SKM-1 treated with dmso at 0.1 percent for 144 hours (cell line): ENCODE results near the gene TRAM2.
A peak's percentile ranks its signal among the peaks of the same experiment; 100 is the strongest.

Experiments
- DNase-seq: peaks from one replicate; lab custom pipeline; 2025; ENCODE audit not compliant: unreplicated experiment; lab: John Stamatoyannopoulos, UW

TRAM2 gene

DNA sequence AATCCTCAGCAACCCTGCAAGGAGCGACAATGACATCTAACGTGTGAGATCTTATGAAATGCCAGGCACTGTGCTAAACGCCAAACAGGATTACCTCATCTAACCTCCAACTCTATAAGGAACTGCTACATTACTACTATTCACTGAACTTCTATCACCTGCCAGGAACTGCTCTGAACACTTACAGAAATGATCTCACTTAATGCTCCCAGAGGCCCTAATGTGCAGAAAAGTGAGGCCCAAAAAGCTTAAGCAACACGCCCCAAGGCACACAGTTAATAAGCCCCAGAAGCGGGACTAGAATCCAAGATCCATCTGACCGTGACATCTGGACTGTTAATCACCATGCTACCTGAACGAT lies 28.5 kb downstream of the TRAM2 start:
- DNase-seq = peak; percentile 70

DNA sequence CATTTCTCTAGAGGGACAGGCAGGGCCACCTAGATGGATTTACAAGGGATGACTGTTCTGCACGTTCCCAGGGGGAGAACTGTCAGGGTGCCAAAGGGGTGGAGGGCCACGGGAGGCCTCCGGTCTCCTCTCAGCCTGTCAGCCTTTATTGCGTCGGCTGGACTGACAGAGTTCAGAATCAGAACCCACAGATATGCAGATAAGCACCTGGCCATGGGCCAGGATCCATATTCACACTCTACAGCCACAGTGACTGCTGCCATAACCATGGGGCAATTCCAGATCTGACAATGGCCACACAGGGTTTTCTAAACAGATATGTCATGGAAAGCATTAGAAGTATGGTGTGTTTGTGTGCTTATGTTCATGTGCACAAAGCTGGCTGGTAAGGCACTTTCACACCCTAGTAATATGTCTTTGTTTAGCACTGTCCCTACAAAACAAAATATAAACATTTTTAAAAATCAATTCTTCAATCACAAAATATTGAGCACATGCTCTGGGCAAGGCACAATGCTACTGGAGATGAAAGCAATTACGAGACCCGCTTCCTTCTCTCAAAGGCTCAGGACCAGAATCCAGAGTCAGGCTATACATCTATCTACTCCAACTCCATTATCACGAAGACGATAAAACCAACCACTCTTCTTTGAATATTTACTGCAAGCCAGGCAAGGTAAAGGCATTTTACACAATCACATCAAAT lies 29.1 kb downstream of the TRAM2 start:
- no peak for DNase-seq

DNA sequence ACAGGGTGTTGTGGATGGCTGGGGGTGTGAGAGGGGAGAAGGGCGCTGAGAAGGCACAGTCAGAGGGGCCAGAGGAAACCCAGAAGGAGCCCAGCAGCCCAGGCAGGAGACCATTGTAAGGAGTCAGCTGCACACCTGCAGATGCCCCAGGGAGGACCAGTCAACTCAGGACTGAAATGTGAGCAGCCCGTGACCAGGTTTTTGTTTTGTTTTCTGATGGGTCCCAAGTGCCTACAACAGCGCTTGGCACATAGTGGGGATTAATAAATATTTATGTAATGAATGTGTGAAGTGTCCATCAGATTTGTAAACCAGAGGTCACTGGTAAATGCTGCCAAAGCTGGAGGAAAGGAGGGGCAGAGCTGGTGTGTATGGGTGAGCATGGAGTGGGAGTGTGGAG lies 30.2 kb downstream of the TRAM2 start:
- no peak for DNase-seq

DNA sequence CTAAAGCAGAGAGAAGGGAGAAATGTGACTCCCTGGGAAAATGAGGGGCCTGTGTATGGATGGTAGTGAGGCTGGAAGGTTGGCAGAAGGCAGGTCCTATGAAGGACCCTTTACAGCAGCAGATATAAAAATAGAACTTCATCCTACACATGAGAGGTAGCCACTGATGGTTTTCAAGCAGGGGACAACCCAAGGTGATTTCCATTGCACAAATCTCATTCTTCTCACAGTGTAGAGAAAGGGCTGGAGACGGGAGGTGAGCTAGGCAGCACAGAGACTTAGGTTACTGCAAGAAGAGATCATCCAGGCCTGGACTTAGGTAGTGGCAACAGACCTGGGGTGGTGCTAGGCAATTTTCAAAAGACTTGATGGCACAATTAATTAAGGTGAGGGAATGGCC lies 30.7 kb downstream of the TRAM2 start:
- DNase-seq = no peak

DNA sequence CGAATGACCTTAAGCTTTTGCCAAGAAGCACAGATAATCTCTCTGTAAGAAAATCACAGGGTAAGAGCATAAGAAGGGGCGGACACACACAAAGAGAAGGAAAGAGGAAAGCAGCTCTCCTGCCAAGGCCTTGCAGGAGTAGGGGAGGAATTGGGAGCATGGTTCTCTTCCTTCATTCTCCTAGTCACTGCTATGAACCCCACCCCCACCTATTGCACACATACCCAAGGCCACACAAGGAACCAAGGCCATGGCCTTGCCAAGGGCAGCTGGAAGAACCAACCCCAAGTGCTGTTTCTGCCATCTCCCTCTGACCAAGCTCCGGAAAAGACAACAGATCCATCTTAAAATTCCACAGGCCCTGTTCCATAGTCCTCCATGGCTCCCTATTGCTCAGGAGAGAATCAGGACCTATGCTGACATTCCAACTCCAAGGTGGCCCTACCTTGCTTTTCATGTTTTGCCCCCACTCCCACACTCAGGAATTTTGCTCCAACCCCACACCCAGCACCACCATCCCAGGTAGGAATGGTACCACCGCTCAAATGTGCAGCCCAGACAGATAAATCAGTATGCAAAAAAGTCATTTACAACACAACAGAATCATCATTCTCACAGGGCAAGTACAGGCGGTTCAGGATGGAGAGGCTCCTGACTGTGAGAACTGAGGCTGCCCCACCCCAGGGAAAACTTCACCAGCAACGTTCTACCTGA lies 31.3 kb downstream of the TRAM2 start:
- no peak for DNase-seq

DNA sequence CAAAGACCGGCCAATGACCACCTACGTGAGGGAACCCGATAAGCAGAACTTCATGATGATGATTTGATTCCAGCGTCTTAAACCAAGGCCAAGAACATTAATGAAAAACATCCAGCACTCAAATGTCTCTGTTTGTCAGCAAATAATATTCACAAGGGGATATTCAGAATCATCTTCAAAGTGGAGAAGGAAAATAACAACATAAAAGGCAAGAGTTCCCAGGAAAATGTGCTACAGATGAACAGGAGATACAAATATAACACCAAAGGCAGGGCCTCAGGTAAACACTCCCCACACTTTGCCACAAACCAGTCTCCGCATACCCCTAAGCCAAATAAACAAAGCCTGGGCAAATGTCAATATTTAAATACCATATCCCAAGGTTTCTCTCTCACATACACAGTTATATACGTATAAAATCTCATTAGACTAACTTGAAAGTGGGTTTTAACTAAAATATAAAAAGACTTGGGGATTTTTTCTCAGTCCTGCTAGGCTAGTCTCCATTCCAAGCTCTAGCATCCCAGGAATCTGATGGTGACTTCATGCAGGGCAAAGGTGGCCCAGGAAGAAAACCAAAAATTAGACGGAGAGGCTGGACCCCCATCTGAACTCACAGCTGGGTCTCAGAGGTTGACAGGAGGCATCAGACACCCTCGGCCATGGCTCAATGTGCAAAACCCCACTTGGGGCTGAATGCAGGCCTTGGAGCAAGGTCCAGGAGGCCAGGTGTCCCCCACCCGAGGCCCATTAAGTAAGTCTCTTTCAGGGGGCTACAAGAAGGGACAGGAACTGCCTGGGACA lies 32.1 kb downstream of the TRAM2 start:
- DNase-seq = no peak

DNA sequence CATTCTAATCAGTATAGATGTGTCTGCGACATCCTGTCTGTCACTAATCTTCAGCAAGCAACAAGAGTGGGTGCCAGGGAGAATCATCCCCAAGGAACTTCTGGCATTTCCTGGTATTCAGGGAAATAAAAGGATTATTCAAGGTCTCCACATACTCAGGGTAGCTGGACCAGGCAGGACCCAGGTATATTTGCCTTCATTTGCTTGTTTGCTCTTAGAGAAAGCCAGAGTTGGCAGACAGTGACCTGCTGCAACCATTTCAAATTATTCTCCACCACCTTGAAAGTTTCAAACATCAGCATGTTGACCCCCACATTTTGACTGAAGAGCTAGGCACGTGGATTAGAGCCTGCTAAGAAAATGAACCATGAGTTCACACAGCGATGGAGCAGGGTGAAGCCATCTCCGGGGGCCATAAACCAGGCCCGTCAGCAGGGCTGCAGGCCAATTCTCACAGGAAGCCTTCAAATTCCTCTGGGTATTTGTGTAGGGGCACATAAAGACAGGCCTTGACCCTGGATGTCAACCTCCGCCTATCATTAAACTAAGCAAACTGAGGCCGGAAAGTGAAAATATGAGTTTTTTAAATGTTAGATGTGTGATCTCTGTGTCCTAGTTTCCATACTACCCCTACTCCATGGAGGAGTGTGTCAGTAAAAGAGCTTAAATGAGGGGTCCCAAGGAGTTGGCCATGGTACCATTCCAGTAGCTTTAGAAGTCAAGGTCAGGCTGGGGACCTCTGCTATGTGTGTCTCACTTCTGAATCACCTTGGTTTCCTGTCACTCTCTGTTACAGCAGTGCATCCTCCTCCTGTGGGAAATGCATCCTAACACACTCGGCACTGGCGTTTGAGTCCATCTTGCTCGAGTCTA lies 32.9 kb downstream of the TRAM2 start:
- DNase-seq = no peak

DNA sequence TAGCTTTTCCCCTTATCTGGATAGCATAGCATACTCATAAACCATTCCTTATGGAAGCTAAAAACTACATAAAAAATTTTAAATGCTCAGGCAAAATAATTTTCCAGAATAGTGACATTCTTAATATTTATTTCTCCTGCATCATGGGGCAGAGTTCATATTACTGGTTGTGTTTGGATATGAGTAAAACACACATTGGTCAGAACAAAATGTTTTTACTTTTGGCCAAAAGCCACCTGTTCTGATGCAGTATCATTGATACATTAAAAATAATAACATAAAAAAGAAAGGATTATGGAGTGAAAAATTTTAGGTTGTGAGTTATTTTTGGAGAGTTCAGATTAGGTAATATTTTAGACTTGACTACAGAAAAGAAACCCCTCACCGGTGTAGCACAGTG lies 33.6 kb downstream of the TRAM2 start:
- DNase-seq = no peak

DNA sequence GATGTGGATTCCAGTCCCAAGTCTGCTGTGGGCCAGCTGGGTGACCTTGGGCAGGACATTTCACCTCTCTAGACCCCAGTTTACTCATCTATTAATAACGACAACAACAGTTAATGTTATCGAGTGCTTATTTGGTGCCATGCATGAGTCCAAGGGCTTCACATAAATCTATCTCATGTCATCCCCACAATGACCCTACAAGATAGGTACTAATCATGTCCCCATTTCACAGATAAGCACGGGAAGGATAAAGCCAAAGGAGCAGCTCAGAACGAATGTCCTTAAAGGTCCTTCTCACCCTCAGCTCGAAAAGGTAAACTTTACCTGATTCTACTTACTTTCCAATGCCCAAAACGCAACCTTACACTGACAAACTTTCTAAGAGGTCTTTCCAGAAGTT lies 35.7 kb downstream of the TRAM2 start:
- DNase-seq = no peak

DNA sequence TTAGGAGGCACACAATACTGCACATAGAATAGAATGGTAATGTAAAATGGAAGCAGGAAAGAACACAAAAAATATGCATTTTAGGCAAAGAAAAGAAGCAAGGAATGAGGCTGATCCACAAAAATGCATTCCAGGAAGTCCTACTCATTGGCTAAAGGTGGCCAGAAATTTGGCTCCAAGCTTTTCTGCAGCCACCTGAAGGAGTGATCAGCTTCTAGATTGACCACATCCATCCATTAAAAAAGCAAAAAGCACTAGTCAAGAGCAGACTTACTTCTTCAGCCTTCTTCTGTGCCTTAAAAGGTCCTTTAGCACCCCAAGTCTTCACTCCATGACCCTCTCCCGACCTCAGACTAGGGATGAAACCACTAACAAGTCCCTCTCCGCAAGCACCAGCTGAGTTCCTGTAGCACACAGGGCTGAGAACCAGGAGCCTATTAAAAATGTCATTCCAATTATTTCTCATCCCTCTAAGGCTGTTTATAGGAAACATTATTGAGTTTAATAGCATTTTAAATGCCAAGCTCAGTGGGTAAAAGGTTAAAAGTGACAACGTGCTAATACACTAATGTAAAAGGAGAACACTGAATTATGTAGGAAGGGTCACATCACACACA lies 36.5 kb downstream of the TRAM2 start:
- no peak for DNase-seq

DNA sequence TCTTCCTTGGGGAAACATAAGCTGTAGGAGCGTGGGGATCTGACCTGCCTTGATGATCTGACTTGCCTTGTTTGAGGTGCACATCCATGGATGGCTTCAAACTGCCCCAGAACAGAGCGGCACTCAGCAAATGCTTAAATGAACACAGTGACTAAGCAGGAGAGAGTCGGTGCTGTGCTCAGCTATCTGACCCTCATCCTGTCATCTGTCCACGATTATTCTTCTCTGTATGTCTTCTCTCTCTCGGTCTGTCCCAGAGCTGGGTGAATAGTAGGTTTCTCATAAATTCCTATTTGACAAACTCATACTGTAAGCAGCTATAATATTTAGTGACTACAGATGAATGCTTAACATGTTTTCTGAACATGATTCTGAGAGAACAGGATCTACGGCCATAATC lies 37.3 kb downstream of the TRAM2 start:
- DNase-seq = no peak

DNA sequence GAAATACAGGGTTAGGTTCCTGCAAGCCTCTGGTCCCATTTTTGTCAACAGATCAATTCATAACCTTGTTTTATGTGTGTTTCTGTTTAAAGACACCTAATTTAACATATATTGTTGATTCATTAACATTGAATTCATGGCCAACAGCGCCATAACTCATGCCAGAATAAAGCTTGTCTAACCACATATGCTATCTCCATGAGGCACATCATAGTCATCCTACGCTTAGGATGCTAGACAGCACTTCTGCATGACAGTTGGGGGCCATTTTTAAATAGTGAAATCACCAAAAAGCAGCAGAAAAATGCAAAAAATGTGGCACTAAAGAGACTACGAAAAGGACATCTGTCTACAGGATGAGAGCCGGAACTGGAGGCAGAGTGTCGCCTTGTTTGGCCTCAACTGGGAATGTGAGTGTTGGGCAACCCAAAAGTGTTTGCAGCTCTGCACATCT lies 37.9 kb downstream of the TRAM2 start:
- DNase-seq = no peak

DNA sequence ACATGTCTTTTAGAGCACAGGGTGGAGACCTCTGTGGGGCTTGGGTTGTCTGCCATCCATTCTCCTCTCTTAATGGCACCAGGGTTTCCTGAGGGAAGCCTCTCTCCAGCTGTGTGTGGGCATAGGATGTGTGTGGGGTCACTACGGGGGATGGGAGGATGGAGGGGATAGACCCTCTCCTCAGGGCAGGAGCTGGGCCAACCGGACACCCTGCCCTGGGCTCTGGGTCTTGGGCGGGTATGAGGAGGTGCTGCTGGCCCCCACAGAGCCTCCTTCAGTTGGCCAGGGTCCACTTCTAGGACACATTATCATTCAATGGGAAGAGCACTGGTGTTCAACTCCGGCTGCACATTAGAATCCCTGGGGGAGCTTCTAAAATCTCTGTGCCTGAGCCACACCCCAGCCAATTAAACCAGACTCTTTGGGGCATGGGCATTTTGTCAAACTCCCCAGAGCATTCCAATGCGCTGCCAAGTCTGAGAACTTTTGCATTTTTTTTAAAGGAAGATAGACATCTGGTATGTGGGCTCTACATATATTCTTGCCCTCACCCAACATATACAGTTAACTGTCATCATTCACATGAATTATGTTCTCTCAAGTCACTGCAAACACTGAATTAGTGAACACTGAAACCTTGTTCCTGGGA lies 38.5 kb downstream of the TRAM2 start:
- no peak for DNase-seq

DNA sequence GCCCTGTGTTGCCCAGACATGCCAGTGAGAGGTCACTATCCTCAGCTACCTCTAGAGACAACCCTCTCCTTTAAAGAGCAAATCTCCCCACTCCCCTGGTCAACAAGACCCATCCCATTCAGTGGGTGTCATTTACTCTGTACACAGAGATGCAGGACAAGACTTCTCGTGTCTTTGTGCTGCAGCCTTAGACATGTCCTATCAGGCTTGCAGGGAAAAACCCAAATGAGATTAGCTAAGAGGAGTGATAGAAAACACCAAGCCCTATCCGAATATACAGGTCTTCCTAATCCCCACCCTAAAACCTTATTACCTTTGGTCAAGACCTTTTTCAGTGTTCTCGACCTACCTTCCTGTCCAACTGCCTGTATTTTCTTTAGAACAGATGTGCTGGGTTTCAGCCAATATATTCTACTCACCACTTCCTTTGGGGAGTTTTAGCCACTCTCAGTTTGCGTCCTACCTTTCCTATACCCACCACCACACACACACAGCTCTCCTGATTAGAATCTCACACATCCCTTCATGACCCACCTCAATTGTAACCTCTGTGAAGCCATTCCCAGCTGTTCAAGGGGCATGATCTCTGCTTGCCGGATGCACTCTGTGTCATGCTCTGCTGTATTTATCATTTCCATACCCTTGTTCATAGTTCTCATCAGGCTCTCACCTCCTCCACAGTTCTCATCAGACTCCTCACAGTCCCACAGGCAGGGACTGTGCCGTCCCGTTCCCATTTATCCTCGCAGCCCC lies 39.7 kb downstream of the TRAM2 start:
- DNase-seq = no peak

DNA sequence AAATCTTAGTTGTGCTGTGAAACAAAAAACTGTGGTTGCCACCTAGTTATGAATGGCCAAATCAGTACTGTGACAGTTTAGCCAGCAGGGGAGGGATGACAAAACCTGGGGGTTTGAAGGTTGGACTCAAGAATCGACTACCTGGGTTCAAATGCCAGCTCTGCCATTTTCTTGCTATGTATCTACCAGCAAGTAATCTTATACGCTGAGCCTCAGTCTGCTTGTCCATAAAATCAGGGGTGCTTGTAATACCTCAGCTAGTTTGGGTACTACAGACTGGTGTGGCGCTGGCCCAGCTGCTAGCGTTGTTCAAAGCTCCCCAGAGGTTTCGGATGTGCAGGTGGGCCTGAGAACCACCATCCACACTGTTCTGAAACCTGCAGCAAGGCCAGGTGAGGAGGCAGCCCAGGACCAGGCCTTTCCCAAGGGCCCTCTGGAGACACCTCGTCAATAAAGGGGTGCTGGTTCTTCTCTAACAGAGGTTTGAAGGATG lies 40.4 kb downstream of the TRAM2 start:
- no peak for DNase-seq

DNA sequence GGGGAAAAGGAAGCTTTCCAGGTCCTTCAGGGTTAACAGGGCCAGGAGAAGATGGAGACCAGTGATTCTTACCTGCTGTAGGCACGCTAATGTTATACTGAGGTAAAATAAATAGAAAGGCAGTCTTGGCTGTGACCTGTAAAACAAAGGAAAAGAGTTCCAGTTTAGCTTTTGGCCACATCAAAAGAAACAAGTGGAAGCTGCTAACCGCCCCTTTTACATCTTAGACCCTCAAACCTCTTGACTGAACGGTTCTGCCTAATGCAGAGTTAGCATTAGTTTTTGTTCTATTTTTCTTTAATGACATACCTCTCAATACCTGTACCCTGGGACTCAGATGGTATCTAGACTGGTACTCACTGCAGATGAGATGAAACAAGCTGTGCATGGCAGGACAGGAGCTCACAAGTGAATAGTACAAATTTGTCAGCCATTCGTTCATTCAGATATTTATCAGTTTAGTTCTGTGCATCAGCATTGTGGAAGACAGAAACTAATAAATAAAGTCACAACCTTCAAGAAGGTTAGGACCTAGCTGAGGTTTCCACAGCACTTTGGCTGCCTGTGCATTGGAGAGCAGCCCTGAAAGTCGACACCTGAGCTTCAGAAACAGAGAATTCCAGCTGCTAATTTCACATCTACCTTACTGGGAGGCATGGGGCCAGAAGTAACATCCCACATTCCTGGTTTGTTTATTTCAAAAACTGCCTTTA lies 41.0 kb downstream of the TRAM2 start:
- DNase-seq = no peak

DNA sequence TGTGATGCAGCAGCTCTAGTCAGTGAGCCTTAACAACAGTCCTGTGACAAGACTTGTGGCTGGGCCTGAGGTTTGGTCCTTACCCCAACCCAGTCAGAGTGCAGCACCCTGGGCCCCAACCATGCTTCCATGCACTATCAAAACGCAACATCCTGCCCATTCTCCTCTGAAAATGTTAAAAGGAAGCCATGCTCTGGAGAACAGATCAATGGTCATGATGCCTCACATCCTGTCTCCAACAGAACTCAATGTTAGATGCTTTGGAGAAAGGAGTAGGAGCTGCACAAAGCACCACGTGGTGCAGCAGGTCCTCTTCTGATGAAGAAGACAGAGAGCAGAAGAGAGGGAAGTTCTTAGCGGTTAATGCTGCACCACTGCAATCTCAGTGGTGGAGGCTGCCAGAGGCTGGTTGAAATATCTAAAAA lies 41.9 kb downstream of the TRAM2 start:
- DNase-seq = no peak

DNA sequence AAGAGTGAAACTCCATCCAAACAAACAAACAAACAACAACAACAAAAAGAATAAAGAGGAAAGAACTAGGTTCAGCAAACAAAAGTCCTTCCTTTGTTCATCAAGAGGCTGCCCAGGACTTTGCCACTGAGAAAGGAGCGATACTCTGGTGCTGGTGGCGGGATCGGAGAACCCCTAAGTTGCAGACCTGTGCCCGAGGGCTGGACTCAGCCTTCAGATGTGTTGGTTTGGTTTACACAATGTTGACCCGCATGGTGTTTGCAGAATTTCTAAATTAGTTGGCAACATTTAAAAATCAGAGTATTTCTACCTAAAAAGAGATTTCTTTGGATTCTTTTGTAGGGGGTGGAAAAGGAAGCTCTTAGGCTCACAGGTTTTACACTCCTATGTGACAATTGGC lies 42.5 kb downstream of the TRAM2 start:
- no peak for DNase-seq

DNA sequence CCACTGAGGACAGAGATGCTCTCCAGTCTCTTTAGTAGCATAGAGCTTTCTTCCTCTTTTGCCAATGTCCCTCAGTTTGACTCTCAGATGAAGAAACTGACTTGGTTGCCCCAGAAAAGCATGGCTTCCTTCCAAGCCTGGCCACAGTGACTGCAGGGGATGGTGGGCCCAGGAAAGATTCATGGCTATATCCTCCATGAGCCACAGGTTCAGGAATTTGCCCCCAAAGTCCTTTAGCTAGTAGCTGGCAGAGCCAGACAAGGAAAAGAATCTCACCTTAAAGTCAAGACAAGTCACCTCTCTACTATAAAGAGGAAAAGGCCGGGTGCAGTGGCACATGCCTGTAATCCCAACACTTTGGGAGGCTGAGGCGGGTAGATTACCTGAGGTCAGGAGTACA lies 43.4 kb downstream of the TRAM2 start:
- DNase-seq = no peak
